Nephron (organoid): Measurements from ENCODE around the gene TNFSF18.
"Not testable (repeated sequence)": the region's sequence is repeated elsewhere in the genome, so short reads cannot be mapped to it uniquely, and the experiment has no call there.

ENCODE experiments used
- H3K27ac Mint-ChIP-seq, 3 experiments: 2 replicates each; pipeline ENCODE4 v1.8.0; 2020; ENCODE audit warnings: mixed read lengths in 3 of 3, mild to moderate bottlenecking in 2 of 3, moderate library complexity in 1 of 3
- H3K27me3 Mint-ChIP-seq: 2 replicates; pipeline ENCODE4 v1.8.0; 2021; ENCODE audit warnings: low read depth, mild to moderate bottlenecking, moderate library complexity, mixed read lengths
- H3K36me3 Mint-ChIP-seq: 2 replicates; pipeline ENCODE4 v1.8.0; 2020; ENCODE audit warnings: low read depth, mixed read lengths
- H3K4me1 Mint-ChIP-seq: 2 replicates; pipeline ENCODE4 v1.8.0; 2020; ENCODE audit warnings: mixed read lengths
- H3K4me3 Mint-ChIP-seq, 3 experiments: 2 replicates each; pipeline ENCODE4 v1.8.0; 2020; ENCODE audit warnings: mild to moderate bottlenecking in 3 of 3, mixed read lengths in 3 of 3, moderate library complexity in 2 of 3
- H3K9me3 Mint-ChIP-seq: 2 replicates; pipeline ENCODE4 v1.8.0; 2020; ENCODE audit warnings: mixed read lengths
- CTCF ChIP-seq, 3 experiments: fragments of 200-600 bp; sonication (generic); IDR thresholded peaks; one replicate each; pipeline ENCODE4 v1.5.0; 2021; ENCODE audit warnings: antibody characterized with exemption in 3 of 3; ENCODE audit not compliant: unreplicated experiment in 3 of 3

Gene TNFSF18

DNA sequence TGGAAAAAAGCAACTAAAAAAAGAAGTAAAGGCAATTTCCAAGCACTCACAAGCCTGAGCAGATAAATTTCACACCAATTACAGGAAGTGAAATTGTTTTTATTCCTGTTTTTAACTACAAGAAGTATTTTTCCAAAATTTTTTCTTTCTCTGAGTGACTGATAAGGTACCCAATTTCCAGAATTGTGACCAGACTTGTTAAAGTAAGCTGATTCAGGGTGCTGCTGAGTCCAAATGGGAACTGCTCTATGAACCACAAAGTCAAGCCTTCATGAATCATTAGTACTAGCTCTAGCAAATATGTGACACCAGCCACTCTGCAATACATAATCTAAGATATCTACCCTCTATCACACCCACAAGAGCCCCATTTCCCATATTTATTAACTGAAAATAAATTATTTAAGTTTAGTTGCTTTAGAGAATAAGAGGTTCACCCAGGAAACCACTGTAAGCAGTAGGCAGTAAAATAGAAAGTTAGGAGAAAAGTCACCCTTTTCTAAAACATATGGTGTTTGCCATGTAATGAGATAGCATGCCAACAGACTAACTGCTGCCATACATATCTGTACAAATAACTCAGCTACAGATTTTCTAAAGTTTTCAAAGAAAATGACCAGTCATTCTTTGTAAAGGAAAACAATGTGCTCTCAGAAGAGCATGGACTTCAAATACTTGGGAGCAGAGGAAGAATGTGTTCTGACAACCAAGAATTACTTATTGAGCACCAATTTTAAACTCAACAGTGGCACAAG lies 43.1 kb upstream of the TNFSF18 start:
- H3K27ac Mint-ChIP-seq = no peak overlapping the region
- no peaks in the 10 kb centered on the region for H3K9me3 Mint-ChIP-seq
- H3K27me3 Mint-ChIP-seq = no peaks in the 10 kb centered on the region
- no peaks in the 10 kb centered on the region for H3K4me1 Mint-ChIP-seq
- H3K36me3 Mint-ChIP-seq = no peaks in the 10 kb centered on the region
- TF ChIP-seq CTCF (IDR thresholded peaks at IDR 0.05; ENCODE audit: unreplicated experiment in 3 of 3) = no peak
- H3K4me3 Mint-ChIP-seq = no peak overlapping the region

DNA sequence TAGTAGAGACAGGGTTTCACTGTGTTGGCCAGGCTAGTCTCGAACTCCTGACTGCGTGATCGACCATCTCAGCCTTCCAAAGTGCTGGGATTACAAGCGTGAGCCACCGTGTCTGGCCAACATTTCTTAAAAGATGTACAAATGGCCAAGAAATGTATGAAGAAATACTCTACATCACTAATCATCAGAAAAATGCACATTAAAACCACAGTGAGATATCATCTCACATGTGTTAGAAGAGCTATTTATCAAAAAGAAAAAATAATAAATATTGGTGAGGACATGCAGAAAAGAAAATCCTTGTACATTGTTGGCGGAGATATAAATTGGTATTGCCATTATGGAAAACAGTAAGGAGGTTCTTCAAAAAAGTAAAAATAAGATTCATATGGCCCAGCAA lies 33.6 kb upstream of the TNFSF18 start:
- Mint-ChIP-seq H3K27me3 (no peaks in the 10 kb centered on the region), H3K4me1 (no peaks in the 10 kb centered on the region), H3K36me3 (no peaks in the 10 kb centered on the region), H3K9me3 (no peaks in the 10 kb centered on the region), H3K4me3 (no peak overlapping the region), H3K27ac (no peak overlapping the region)
- no peak for TF ChIP-seq CTCF (IDR thresholded peaks at IDR 0.05; ENCODE audit: unreplicated experiment in 3 of 3)

- no peaks in the 10 kb centered on the region for H3K36me3 Mint-ChIP-seq
- no peak overlapping the region for H3K4me3 Mint-ChIP-seq
- no peaks in the 10 kb centered on the region for H3K4me1 Mint-ChIP-seq
- no peaks in the 10 kb centered on the region for H3K27me3 Mint-ChIP-seq
- no peak for TF ChIP-seq CTCF (IDR thresholded peaks at IDR 0.05; ENCODE audit: unreplicated experiment in 3 of 3)
- no peak overlapping the region for H3K27ac Mint-ChIP-seq
- H3K9me3 Mint-ChIP-seq = no peaks in the 10 kb centered on the region
Measured at GRCh38 chr1:173082913-173083312, 32.2 kb upstream of the TNFSF18 start.

- not testable (repeated sequence) for H3K4me3 Mint-ChIP-seq, H3K9me3 Mint-ChIP-seq, H3K27ac Mint-ChIP-seq, H3K36me3 Mint-ChIP-seq, H3K4me1 Mint-ChIP-seq, H3K27me3 Mint-ChIP-seq
Measured at GRCh38 chr1:173074217-173074616, 23.5 kb upstream of the TNFSF18 start.

GRCh38 chr1:173064011-173064410 lies 13.3 kb upstream of the TNFSF18 start:
- peaks cover 5% of the 10 kb centered on the region for H3K9me3 Mint-ChIP-seq
- peaks cover 10% of the 10 kb centered on the region for H3K27me3 Mint-ChIP-seq
- H3K36me3 Mint-ChIP-seq = no peaks in the 10 kb centered on the region
- H3K4me3 Mint-ChIP-seq = no peak overlapping the region
- no peak overlapping the region for H3K27ac Mint-ChIP-seq
- TF ChIP-seq CTCF (IDR thresholded peaks at IDR 0.05; ENCODE audit: unreplicated experiment in 3 of 3) = no peak
- no peaks in the 10 kb centered on the region for H3K4me1 Mint-ChIP-seq

DNA sequence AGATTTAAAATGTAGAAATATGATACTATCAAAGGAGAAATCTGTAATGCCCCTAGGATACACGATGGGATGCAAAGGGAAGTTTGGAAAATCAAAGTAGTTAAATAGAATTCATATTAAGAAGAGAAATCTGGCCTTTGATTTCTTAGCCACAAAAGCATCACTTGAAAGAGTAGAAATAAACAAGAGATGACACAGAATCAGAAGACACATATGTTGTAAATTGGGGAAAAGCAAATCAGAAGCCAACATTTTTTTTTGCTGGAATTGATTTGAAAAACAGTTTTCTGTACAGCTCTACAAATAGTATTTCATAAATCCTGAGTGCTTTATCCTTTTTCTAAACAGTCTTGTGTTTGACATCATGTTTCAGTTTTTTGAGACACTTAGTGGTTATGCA lies 12.4 kb upstream of the TNFSF18 start:
- Mint-ChIP-seq H3K4me3 (no peak overlapping the region), H3K36me3 (no peaks in the 10 kb centered on the region), H3K9me3 (peaks cover 5% of the 10 kb centered on the region), H3K27me3 (peaks cover 9% of the 10 kb centered on the region), H3K4me1 (no peaks in the 10 kb centered on the region), H3K27ac (no peak overlapping the region)
- TF ChIP-seq CTCF (IDR thresholded peaks at IDR 0.05; ENCODE audit: unreplicated experiment in 3 of 3) = no peak
